ENCODE data around the gene RAB12.
A peak's percentile ranks its signal among the peaks of the same experiment; 100 is the strongest.

RAB12 gene

GRCh38 chr18:8681196-8681595, 72.0 kb downstream of the RAB12 start:
- no peaks in the 10 kb centered on the region for H3K4me1 ChIP-seq (ENCODE audit: control insufficient read depth, insufficient read depth, low read length)
- H3K27ac ChIP-seq (ENCODE audit: extremely low read depth, low read depth, low read length): no peak overlapping the region
- CTCF ChIA-PET: interaction anchor here (1.4 kb wide), 1 partner anchor 27 kb away, joined by 4 read pairs; no protein-coding TSS in a partner anchor
- H3K4me3 ChIP-seq (ENCODE audit: low read depth, low read length): no peak overlapping the region
- TF ChIP-seq KLF16 (tag by site-specific recombination; IDR thresholded peaks at IDR 0.05): no peak
- no peak for TF ChIP-seq ZNF132 (tag by site-specific recombination; IDR thresholded peaks at IDR 0.05; ENCODE audit: borderline replicate concordance)
- no peak for TF ChIP-seq KLF10 (tag by site-specific recombination; IDR thresholded peaks at IDR 0.05)
- TF ChIP-seq ZNF76 (tag by site-specific recombination; IDR thresholded peaks at IDR 0.05; ENCODE audit: borderline replicate concordance, low read depth): no peak
- no peak for TF ChIP-seq ZNF18 (tag by site-specific recombination; IDR thresholded peaks at IDR 0.05)
- no peaks in the 10 kb centered on the region for H3K36me3 ChIP-seq (ENCODE audit: control insufficient read depth in 2 of 2, insufficient read depth in 1 of 2, low read length in 2 of 2)
- no peaks in the 10 kb centered on the region for H3K9me3 ChIP-seq (ENCODE audit: control insufficient read depth, insufficient read depth, low read depth, low read length)
- POLR2A ChIA-PET: no interaction called here

- H3K4me3 ChIP-seq (ENCODE audit: low read depth, low read length): no peak overlapping the region
- TF ChIP-seq ZNF10 (tag by site-specific recombination; IDR thresholded peaks at IDR 0.05) (no peak), ZNF433 (tag by site-specific recombination; IDR thresholded peaks at IDR 0.05; ENCODE audit: low read depth) (no peak), ZNF791 (tag by site-specific recombination; IDR thresholded peaks at IDR 0.05) (no peak), SETDB1 (IDR thresholded peaks at IDR 0.05; ENCODE audit: insufficient read length, low read length) (no peak), ZSCAN16 (tag by site-specific recombination; IDR thresholded peaks at IDR 0.05) (no peak), HOXA7 (CRISPR knock-in tag; IDR thresholded peaks at IDR 0.05; ENCODE audit: borderline replicate concordance) (no peak), ZFP69B (tag by site-specific recombination; IDR thresholded peaks at IDR 0.05) (no peak)
- ChIA-PET CTCF (interaction anchor here (0.8 kb wide), 1 partner anchor 11 kb away, joined by 3 read pairs; no protein-coding TSS in a partner anchor), POLR2A (no interaction called here)
- H3K27ac ChIP-seq (ENCODE audit: extremely low read depth, low read depth, low read length): no peak overlapping the region
- H3K4me1 ChIP-seq (ENCODE audit: control insufficient read depth, insufficient read depth, low read length): no peaks in the 10 kb centered on the region
- H3K9me3 ChIP-seq (ENCODE audit: control insufficient read depth, insufficient read depth, low read depth, low read length): no peaks in the 10 kb centered on the region
- no peaks in the 10 kb centered on the region for H3K36me3 ChIP-seq (ENCODE audit: control insufficient read depth in 2 of 2, insufficient read depth in 1 of 2, low read length in 2 of 2)
Observed at GRCh38 chr18:8684577-8684976, 75.3 kb downstream of the RAB12 start.

GRCh38 chr18:8685141-8685913, 76.1 kb downstream of the RAB12 start:
- H3K27ac ChIP-seq (ENCODE audit: extremely low read depth, low read depth, low read length): no peak overlapping the region
- ChIA-PET POLR2A (no interaction called here), CTCF (interaction anchor here (0.6 to 3.9 kb wide), 5 partner anchors 11 to 303 kb away, joined by 3 to 30 read pairs (median 3); no protein-coding TSS in a partner anchor)
- H3K9me3 ChIP-seq (ENCODE audit: control insufficient read depth, insufficient read depth, low read depth, low read length): no peaks in the 10 kb centered on the region
- no peaks in the 10 kb centered on the region for H3K36me3 ChIP-seq (ENCODE audit: control insufficient read depth in 2 of 2, insufficient read depth in 1 of 2, low read length in 2 of 2)
- H3K4me3 ChIP-seq (ENCODE audit: low read depth, low read length): no peak overlapping the region
- no peaks in the 10 kb centered on the region for H3K4me1 ChIP-seq (ENCODE audit: control insufficient read depth, insufficient read depth, low read length)
- TF ChIP-seq ZIC2 (tag by site-specific recombination; IDR thresholded peaks at IDR 0.05) (peak; percentile 47), RBAK (tag by site-specific recombination; IDR thresholded peaks at IDR 0.05) (no peak), ZBTB8A (tag by site-specific recombination; IDR thresholded peaks at IDR 0.05) (0 out of 2 replicates have a peak, but pooled peaks have one; percentile 15), ZNF558 (tag by site-specific recombination; IDR thresholded peaks at IDR 0.05) (peak; percentile 8; the same call in 1 of the 2 replicates), ZNF837 (tag by site-specific recombination; IDR thresholded peaks at IDR 0.05) (no peak)
- TF ChIP-seq, protein P1, sequence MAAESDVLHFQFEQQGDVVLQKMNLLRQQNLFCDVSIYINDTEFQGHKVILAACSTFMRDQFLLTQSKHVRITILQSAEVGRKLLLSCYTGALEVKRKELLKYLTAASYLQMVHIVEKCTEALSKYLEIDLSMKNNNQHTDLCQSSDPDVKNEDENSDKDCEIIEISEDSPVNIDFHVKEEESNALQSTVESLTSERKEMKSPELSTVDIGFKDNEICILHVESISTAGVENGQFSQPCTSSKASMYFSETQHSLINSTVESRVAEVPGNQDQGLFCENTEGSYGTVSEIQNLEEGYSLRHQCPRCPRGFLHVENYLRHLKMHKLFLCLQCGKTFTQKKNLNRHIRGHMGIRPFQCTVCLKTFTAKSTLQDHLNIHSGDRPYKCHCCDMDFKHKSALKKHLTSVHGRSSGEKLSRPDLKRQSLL (tag by site-specific recombination; IDR thresholded peaks at IDR 0.05): peak; percentile 42; the same call in 1 of the 2 replicates
- TF ChIP-seq, protein P2, sequence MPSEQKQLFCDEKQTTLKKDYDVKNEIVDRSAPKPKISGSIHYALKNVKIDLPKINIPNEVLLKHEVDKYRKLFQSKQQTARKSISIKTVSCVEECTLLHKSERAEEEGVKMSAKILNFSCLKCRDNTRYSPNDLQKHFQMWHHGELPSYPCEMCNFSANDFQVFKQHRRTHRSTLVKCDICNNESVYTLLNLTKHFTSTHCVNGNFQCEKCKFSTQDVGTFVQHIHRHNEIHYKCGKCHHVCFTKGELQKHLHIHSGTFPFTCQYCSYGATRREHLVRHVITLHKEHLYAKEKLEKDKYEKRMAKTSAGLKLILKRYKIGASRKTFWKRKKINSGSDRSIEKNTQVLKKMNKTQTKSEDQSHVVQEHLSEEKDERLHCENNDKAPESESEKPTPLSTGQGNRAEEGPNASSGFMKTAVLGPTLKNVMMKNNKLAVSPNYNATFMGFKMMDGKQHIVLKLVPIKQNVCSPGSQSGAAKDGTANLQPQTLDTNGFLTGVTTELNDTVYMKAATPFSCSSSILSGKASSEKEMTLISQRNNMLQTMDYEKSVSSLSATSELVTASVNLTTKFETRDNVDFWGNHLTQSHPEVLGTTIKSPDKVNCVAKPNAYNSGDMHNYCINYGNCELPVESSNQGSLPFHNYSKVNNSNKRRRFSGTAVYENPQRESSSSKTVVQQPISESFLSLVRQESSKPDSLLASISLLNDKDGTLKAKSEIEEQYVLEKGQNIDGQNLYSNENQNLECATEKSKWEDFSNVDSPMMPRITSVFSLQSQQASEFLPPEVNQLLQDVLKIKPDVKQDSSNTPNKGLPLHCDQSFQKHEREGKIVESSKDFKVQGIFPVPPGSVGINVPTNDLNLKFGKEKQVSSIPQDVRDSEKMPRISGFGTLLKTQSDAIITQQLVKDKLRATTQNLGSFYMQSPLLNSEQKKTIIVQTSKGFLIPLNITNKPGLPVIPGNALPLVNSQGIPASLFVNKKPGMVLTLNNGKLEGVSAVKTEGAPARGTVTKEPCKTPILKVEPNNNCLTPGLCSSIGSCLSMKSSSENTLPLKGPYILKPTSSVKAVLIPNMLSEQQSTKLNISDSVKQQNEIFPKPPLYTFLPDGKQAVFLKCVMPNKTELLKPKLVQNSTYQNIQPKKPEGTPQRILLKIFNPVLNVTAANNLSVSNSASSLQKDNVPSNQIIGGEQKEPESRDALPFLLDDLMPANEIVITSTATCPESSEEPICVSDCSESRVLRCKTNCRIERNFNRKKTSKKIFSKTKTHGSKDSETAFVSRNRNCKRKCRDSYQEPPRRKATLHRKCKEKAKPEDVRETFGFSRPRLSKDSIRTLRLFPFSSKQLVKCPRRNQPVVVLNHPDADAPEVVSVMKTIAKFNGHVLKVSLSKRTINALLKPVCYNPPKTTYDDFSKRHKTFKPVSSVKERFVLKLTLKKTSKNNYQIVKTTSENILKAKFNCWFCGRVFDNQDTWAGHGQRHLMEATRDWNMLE (tag by site-specific recombination; conservative IDR thresholded peaks at IDR 0.05; ENCODE audit: low read depth): 0 out of 2 replicates have a peak, but pooled peaks have one; percentile 25
- TF ChIP-seq, protein P3, sequence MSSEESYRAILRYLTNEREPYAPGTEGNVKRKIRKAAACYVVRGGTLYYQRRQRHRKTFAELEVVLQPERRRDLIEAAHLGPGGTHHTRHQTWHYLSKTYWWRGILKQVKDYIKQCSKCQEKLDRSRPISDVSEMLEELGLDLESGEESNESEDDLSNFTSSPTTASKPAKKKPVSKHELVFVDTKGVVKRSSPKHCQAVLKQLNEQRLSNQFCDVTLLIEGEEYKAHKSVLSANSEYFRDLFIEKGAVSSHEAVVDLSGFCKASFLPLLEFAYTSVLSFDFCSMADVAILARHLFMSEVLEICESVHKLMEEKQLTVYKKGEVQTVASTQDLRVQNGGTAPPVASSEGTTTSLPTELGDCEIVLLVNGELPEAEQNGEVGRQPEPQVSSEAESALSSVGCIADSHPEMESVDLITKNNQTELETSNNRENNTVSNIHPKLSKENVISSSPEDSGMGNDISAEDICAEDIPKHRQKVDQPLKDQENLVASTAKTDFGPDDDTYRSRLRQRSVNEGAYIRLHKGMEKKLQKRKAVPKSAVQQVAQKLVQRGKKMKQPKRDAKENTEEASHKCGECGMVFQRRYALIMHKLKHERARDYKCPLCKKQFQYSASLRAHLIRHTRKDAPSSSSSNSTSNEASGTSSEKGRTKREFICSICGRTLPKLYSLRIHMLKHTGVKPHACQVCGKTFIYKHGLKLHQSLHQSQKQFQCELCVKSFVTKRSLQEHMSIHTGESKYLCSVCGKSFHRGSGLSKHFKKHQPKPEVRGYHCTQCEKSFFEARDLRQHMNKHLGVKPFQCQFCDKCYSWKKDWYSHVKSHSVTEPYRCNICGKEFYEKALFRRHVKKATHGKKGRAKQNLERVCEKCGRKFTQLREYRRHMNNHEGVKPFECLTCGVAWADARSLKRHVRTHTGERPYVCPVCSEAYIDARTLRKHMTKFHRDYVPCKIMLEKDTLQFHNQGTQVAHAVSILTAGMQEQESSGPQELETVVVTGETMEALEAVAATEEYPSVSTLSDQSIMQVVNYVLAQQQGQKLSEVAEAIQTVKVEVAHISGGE (tag by site-specific recombination; conservative IDR thresholded peaks at IDR 0.05; ENCODE audit: low read depth): no peak
